ENCODE data around the gene PCDHAC2.

- no peak for TF ChIP-seq CTCF (IDR thresholded peaks at IDR 0.05)
- TF ChIP-seq POLR2A (IDR thresholded peaks at IDR 0.05) = no peak
- no peak for TF ChIP-seq EP300 (IDR thresholded peaks at IDR 0.05)
Measured at GRCh38 chr5:140962190-140962589, 4.1 kb upstream of the PCDHAC2 start.
